ENCODE results near the gene KPNA5.
"Not testable (repeated sequence)": the region's sequence is repeated elsewhere in the genome, so short reads cannot be mapped to it uniquely, and the experiment has no call there.

KPNA5 gene

DNA sequence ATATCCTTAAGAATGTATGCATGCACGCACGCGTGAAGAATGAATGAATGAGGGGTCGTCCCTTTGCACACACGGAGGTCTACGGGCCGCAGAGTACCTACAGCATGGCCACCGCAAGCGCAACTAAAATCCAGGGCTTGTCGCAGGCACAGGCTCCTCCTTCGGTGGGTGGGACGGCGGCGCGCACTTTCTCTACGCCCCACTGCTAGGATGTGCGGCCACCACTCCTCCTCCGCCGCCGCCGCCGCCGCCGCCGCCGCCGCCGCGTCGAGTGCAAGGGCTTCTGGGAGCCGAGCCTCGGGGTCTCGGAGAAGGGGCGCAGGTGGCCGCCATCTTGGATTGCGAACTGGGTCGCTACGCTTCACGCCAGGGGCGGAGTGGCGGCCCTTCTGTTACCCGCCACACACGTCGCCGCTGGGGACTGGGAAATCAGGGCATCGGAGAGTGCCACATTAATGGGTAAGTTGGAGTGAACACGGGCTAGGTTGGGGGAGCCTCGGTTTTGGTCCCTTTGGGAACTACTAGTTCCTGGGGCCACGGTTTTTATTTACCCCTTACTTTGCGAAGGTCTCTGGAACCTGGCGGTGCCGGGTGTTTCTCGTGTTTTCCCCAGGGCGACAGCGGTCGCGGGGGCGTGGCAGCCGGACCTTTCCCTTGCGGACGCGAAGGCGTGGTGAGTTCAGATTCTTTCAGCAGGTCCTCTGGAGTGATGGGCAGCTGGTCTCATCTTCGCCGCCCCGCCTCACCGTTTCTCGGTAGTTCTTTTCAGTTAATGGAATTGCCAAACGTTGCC, at the start of gene KPNA5:
TSS of gene KPNA5 (plus strand) at position 332 of the 793 bp plus-strand sequence. CDS start at position 456, 124 bp downstream.
- Mint-ChIP-seq H3K36me3 (peaks cover 12% of the 10 kb centered on the region), H3K4me3 (peak within 1 kb of the TSS; percentile 99), H3K9me3 (no peaks in the 10 kb centered on the region), H3K27ac (peak within 1 kb of the TSS; percentile 99), H3K27me3 (no peaks in the 10 kb centered on the region), H3K4me1 (peaks cover 56% of the 10 kb centered on the region)

DNA sequence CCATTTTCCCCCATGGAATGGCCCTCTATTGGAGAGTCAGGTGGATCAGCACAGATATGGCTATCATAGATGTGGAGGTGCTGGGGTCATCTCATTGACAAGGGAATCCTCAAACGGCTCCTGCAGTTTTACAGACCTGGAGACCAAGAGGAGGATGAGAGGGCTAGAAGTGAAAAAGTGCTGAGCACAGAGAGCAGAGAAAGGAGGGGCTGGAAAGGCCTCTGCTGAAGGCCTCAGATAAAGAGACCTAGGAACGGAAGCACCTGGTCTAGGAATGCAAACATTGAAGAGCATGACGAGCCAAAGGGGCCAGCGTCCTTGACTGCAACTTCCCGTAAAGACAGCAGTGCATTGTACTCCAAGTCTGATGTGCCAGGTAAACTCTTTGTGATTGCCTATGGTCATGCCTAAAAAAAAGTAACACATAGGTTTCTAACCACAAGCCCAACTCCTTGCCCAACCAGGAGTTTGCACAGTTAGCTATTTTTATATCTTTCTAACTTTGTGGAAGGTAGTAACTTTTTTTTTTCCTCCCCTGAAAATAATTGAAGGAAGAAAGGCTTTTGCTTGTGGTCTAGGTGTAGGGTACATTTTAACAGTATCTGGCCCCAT, 49.5 kb upstream of the KPNA5 start:
- H3K4me1 Mint-ChIP-seq = peaks cover 9% of the 10 kb centered on the region
- no peak overlapping the region for H3K27ac Mint-ChIP-seq
- H3K9me3 Mint-ChIP-seq = no peaks in the 10 kb centered on the region
- H3K4me3 Mint-ChIP-seq = no peak overlapping the region
- no peaks in the 10 kb centered on the region for H3K27me3 Mint-ChIP-seq
- peaks cover 13% of the 10 kb centered on the region for H3K36me3 Mint-ChIP-seq

DNA sequence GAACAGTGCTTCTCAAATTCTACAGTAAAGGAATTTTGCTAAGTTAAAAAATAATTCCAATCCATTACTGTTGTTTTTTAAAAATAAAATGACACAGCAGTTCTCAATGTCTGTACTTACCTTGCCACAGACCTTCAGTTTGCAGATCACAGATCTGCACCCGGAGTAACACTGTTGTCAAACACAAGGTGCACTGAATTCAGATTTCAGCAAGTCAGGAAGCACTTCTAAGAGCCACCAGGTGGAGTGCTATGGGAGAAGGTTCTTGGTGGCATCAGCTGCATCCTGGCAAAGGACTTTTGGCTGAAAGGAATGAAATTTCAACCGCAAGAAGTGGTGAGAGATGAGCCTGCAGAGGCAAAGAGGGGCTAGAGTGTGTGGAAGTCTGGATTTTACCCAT, 47.3 kb upstream of the KPNA5 start:
- Mint-ChIP-seq H3K4me1 (peaks cover 9% of the 10 kb centered on the region), H3K27ac (no peak overlapping the region), H3K9me3 (no peaks in the 10 kb centered on the region), H3K4me3 (no peak overlapping the region), H3K36me3 (peaks cover 13% of the 10 kb centered on the region), H3K27me3 (no peaks in the 10 kb centered on the region)

DNA sequence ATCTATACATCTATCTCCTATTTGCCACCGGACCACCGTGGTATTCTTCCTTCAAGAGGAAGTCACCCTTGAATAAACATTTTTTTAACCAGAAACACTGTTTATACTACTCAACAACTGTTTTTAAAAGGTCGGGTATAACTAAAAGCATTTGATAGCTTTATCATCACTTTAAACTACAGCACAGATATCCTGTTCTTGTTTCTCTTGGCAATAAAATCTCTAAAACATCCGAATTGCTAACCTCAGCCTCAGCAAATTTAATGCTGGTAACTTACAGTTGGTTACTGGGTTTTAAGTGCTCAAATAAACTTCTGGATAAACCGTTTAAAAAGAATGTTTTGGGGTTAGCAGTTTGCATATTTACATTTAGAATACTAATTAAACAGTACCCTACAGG, 32.9 kb upstream of the KPNA5 start:
- Mint-ChIP-seq H3K4me1 (peaks cover 7% of the 10 kb centered on the region), H3K9me3 (no peaks in the 10 kb centered on the region), H3K36me3 (peaks cover 17% of the 10 kb centered on the region), H3K4me3 (no peak overlapping the region), H3K27ac (peak overlapping the region; percentile 12), H3K27me3 (no peaks in the 10 kb centered on the region)

DNA sequence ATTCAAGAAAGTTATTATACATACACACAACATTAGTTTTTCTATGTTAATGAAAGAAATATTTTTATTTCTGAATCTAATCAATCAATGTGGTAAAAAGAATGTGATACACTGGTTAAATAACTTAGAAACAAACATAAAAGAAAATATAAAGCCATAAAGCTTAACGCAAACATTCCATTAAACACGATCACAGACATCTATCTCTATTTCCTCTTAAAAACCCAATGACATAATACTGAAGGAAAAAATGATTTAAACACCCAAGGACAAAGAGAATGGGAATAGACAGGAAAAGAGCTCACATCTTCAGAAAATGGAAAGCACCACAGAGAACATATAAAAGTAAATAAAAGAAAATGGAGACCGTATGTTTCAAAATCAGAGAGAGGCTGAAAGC, 31.9 kb upstream of the KPNA5 start:
- Mint-ChIP-seq H3K36me3 (peaks cover 12% of the 10 kb centered on the region), H3K4me1 (peaks cover 10% of the 10 kb centered on the region), H3K27me3 (no peaks in the 10 kb centered on the region), H3K27ac (peak overlapping the region; percentile 36), H3K9me3 (no peaks in the 10 kb centered on the region), H3K4me3 (no peak overlapping the region)

DNA sequence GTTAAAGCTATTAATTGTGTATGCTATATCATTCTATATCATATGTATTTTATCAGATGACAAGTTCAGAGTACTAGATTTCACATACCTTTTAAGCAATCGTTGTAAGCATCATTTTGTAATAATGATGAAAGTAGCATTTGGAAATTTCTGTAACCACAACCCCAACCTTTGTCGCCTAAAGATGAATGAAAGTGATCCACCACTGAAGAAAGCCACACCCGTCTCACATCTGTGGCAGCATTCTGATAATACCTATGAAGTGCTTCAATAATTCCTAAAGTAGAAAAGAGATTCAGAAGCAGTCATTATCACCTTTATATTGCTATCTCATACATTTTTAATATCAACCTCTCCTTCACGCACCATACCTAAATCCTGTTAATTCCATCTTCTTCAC, 29.1 kb upstream of the KPNA5 start:
- peaks cover 13% of the 10 kb centered on the region for H3K4me1 Mint-ChIP-seq
- no peaks in the 10 kb centered on the region for H3K27me3 Mint-ChIP-seq
- peaks cover 12% of the 10 kb centered on the region for H3K36me3 Mint-ChIP-seq
- no peaks in the 10 kb centered on the region for H3K9me3 Mint-ChIP-seq
- no peak overlapping the region for H3K4me3 Mint-ChIP-seq
- H3K27ac Mint-ChIP-seq = no peak overlapping the region

DNA sequence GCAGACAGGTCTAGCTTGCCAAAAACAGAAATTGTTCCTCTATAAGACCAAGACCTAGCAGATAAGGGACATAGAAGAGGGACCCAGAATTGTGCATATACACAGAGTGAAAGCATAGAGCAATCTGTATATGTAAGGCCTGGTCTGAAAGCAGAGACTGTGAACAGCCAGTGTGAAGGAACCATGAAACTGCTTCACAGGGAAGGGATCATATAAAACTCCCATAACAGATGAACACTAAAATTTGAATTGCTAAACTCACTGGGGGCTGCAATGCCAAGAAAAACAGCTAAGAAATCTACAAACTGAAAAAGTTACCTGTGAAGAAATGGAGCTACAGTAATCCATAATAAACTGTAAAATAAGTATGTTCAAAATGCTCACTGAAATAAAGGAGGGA, 19.4 kb upstream of the KPNA5 start:
- H3K4me1 Mint-ChIP-seq = peaks cover 55% of the 10 kb centered on the region
- H3K36me3 Mint-ChIP-seq = peaks cover 12% of the 10 kb centered on the region
- H3K4me3 Mint-ChIP-seq = no peak overlapping the region
- H3K27me3 Mint-ChIP-seq = no peaks in the 10 kb centered on the region
- H3K27ac Mint-ChIP-seq = peak overlapping the region; percentile 55
- no peaks in the 10 kb centered on the region for H3K9me3 Mint-ChIP-seq

DNA sequence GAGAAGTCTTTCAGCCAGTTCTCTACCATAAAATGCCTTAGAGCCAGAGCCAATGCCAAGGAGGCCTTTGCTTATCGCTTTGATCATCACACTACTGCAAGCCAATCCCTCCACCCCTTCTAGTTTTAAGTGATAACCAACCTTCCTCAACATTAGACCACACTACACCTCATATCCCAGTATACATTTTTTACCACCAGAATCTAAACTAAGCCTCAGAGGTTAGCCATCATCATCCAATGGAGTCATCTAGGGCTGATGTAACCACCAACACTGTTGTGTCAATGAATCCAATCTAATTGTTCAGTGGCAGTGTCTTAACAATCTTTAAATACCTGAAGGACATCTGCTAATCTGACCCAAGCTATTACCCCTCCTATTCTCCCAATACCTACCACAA, 18.8 kb upstream of the KPNA5 start:
- H3K4me3 Mint-ChIP-seq = no peak overlapping the region
- H3K36me3 Mint-ChIP-seq = peaks cover 11% of the 10 kb centered on the region
- peaks cover 61% of the 10 kb centered on the region for H3K4me1 Mint-ChIP-seq
- H3K27me3 Mint-ChIP-seq = no peaks in the 10 kb centered on the region
- peak overlapping the region; percentile 61 for H3K27ac Mint-ChIP-seq
- no peaks in the 10 kb centered on the region for H3K9me3 Mint-ChIP-seq

DNA sequence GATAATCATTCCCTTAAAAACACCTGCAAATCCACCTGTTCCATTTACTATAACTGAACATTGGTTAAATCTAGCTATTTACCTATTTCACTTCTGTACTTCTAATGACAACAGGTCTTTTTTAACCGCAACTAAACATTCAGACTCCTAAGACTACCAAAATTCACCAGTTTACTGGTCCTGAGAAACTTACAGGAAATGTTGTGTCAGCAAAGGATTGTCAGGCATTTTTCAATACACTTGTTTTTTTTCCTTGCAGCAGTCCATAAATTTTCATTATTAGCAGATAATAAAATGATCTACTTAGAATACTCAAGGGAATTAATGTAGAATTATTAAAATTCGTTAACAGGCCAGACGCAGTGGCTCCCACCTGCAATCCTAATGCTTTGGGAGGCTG, 17.7 kb upstream of the KPNA5 start:
- H3K27ac Mint-ChIP-seq = no peak overlapping the region
- H3K27me3 Mint-ChIP-seq = no peaks in the 10 kb centered on the region
- peak overlapping the region; percentile 19 for H3K4me3 Mint-ChIP-seq
- H3K9me3 Mint-ChIP-seq = no peaks in the 10 kb centered on the region
- peaks cover 70% of the 10 kb centered on the region for H3K4me1 Mint-ChIP-seq
- peaks cover 12% of the 10 kb centered on the region for H3K36me3 Mint-ChIP-seq

DNA sequence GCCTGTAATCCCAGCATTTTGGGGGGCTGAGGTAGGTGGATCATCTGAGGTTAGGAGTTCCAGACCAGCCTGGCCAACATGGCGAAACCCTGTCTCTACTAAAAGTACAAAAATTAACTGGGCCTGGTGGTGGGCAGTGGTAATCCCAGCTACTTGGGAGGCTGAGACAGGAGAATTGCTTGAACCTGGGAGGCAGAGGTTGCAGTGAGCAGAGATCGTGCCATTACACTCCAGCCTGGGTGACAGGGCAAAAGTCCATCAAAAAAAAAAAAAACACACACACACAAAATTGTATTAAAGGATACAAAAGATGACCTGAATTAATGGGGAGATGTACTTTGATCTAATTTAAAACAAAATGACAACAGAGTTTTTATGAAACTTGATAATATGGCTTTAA, 16.8 kb upstream of the KPNA5 start:
- H3K27ac Mint-ChIP-seq, H3K9me3 Mint-ChIP-seq, H3K27me3 Mint-ChIP-seq: not testable (repeated sequence)
- peaks cover 12% of the 10 kb centered on the region for H3K36me3 Mint-ChIP-seq
- peak overlapping the region; percentile 68 for H3K4me3 Mint-ChIP-seq
- H3K4me1 Mint-ChIP-seq = peaks cover 70% of the 10 kb centered on the region

DNA sequence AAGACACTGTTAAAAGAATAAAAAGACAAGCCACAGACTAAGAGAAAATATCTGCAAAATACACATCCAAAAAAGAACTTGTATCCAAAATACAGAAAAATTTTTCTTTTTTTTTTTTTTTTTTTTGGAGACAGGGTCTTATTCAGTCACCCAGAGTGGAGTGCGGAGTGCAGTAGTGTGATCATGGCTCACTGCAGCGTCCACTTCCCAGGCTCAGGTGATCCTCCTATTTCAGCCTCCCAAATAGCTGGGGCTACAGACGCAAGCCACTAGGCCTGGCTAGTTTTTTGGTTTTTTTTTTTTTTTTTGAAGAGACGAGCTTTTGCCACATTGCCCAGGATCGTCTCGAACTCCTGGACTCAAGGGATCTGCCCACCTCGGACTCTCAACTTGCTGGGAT, 15.5 kb upstream of the KPNA5 start:
- Mint-ChIP-seq H3K4me1 (peaks cover 59% of the 10 kb centered on the region), H3K36me3 (peaks cover 10% of the 10 kb centered on the region), H3K27me3 (peaks cover 2% of the 10 kb centered on the region), H3K27ac (no peak overlapping the region), H3K9me3 (no peaks in the 10 kb centered on the region), H3K4me3 (peak overlapping the region; percentile 78)

DNA sequence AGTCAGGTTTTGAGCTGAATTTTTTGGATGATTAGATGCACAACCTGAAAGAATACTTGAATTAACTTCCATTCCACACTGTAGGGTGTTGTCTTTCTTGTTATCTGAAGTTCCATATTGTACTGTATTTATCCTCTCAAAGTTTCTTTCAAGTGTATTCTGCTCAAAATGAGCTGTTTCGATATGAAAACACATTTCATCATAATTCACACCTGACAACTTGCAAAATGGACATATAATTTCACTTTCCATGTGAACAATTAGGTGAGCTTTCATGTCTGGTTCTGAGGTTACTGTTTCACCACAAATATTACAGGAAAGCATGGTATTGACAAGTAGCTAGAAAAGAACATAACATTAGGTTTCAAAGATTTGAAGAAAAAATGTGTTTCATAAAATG, 14.1 kb upstream of the KPNA5 start:
- peaks cover 2% of the 10 kb centered on the region for H3K27me3 Mint-ChIP-seq
- H3K9me3 Mint-ChIP-seq = no peaks in the 10 kb centered on the region
- peaks cover 8% of the 10 kb centered on the region for H3K36me3 Mint-ChIP-seq
- peaks cover 52% of the 10 kb centered on the region for H3K4me1 Mint-ChIP-seq
- H3K27ac Mint-ChIP-seq = no peak overlapping the region
- peak overlapping the region; percentile 100 for H3K4me3 Mint-ChIP-seq

DNA sequence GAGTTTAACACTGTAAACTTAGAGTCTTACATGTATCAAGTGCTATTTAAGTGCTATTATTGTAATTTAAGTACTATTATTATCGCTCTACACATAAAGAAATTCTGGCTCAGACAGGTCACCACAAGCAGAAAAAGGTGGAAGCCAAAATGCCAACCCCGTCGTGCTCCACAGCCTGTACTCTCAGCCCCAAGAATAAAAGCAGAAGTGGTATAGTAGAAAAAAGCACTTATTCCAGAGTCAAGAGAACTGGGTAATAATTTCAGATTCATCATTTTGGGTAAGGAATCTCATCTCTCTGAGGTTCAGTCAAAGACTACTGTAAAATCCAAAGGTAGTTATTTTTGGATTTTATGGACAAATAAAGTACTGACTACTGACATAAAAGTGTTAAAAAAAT, 13.4 kb upstream of the KPNA5 start:
- H3K4me3 Mint-ChIP-seq = peak overlapping the region; percentile 100
- H3K27me3 Mint-ChIP-seq = peaks cover 2% of the 10 kb centered on the region
- H3K36me3 Mint-ChIP-seq = peaks cover 6% of the 10 kb centered on the region
- peaks cover 45% of the 10 kb centered on the region for H3K4me1 Mint-ChIP-seq
- H3K9me3 Mint-ChIP-seq = no peaks in the 10 kb centered on the region
- H3K27ac Mint-ChIP-seq = no peak overlapping the region

DNA sequence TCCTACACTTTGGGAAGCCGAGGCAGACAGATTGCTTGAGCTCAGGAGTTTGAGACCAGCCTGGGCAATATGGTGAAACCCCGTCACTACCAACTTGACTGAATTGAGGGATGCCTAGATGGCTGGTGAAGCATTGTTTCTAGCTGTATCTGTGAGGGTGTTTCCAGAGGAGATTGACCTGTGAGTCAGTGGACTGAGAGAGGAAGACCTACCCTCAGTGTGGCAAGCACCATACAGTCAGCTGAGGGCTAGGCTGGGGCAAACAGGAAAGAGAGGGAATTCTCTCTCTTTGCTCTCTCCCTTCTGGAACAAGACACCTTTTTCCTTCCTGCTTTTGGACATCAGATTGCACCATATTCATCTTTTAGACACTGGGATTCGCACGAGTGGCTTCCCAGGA, 8.7 kb upstream of the KPNA5 start:
- Mint-ChIP-seq H3K27me3 (peaks cover 2% of the 10 kb centered on the region), H3K4me1 (peaks cover 8% of the 10 kb centered on the region), H3K36me3 (peaks cover under 1% of the 10 kb centered on the region), H3K4me3 (no peak overlapping the region), H3K27ac (no peak overlapping the region), H3K9me3 (no peaks in the 10 kb centered on the region)

DNA sequence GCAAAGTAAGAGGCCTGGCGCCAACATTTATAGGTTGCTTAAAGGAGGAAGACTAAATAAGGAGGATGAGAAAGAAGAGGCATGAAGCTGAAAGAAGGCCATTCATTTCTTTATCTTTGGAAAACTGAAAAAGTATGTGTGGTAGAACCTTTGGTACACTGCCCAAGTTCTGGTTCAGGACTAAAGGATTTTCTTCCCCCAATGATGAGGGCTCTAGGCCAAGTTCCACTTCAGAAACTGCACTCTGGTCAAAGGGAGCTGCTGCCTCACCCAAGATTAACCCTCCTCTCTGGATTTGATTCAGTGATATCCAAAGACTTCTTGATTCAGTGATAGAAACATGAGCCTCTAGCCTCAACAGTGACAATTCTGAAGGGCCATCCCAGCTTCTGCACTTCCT, 5.0 kb upstream of the KPNA5 start:
- Mint-ChIP-seq H3K9me3 (no peaks in the 10 kb centered on the region), H3K36me3 (no peaks in the 10 kb centered on the region), H3K4me3 (no peak overlapping the region), H3K4me1 (peaks cover 19% of the 10 kb centered on the region), H3K27ac (no peak overlapping the region), H3K27me3 (no peaks in the 10 kb centered on the region)

DNA sequence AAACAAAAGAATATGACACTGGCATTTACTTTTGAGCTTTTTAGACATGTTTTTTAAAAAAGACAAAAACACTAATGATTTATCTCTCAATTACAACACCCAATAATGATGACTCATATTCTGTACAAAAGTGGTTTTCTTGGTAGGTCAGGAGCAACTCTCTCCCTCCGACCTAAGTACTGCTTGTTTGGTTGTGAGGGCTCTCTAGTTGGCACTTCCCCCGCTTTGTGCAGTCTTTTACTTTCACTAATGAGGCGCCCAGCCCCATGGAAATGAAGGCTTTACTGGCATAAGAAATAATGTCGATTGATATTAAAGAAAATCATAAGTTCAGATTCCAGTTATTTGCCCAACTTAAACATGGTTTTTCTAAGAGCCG, 1.3 kb downstream of the KPNA5 start:
- Mint-ChIP-seq H3K36me3 (peaks cover 12% of the 10 kb centered on the region), H3K27me3 (no peaks in the 10 kb centered on the region), H3K9me3 (no peaks in the 10 kb centered on the region), H3K27ac (peak overlapping the region; percentile 87), H3K4me1 (peaks cover 68% of the 10 kb centered on the region), H3K4me3 (peak overlapping the region; percentile 85)

Data from activated naive CD4-positive, alpha-beta T cell treated with anti-CD3 and anti-CD28 coated beads, Interleukin-2, amount 50 U/mL, for 24 hours (primary cell).